ENCODE data around the gene P4HA2.
"Not testable (repeated sequence)": the region's sequence is repeated elsewhere in the genome, so short reads cannot be mapped to it uniquely, and the experiment has no call there.

P4HA2 gene

GRCh38 chr5:132198571-132198970 is 29.1 kb downstream of the P4HA2 start:
- DNase-seq, result no peak

GRCh38 chr5:132195727-132196126 is 31.9 kb downstream of the P4HA2 start:
- DNase-seq, result no peak

- DNase-seq, result no peak
Observed at GRCh38 chr5:132193165-132193694, 34.4 kb downstream of the P4HA2 start.

- no peak for DNase-seq
Observed at GRCh38 chr5:132190161-132190817, 37.4 kb downstream of the P4HA2 start.

GRCh38 chr5:132184588-132184987 is 43.1 kb downstream of the P4HA2 start:
- no peak for DNase-seq

- no peak for DNase-seq
Observed at GRCh38 chr5:132183723-132184122, 43.9 kb downstream of the P4HA2 start.

GRCh38 chr5:132182359-132183040 is 45.2 kb downstream of the P4HA2 start:
- no peak for DNase-seq

- DNase-seq, result no peak
Observed at GRCh38 chr5:132181011-132181629, 46.5 kb downstream of the P4HA2 start.

GRCh38 chr5:132180134-132180745 is 47.4 kb downstream of the P4HA2 start:
- DNase-seq, result peak; percentile 2

GRCh38 chr5:132179405-132179804 is 48.2 kb downstream of the P4HA2 start:
- DNase-seq, result no peak

GRCh38 chr5:132177691-132178149 is 49.9 kb downstream of the P4HA2 start:
- no peak for DNase-seq

- no peak for DNase-seq
Observed at GRCh38 chr5:132176987-132177386, 50.7 kb downstream of the P4HA2 start.

- DNase-seq, result no peak
Observed at GRCh38 chr5:132176521-132176945, 51.1 kb downstream of the P4HA2 start.

GRCh38 chr5:132162945-132163344 is 64.7 kb downstream of the P4HA2 start:
- no peak for DNase-seq

GRCh38 chr5:132161574-132162326 is 65.9 kb downstream of the P4HA2 start:
- DNase-seq, result not testable (repeated sequence)

- no peak for DNase-seq
Observed at GRCh38 chr5:132156413-132156812, 71.2 kb downstream of the P4HA2 start.

GRCh38 chr5:132150565-132150964 is 77.1 kb downstream of the P4HA2 start:
- DNase-seq, result no peak

- DNase-seq, result no peak
Observed at GRCh38 chr5:132147663-132148062, 80.0 kb downstream of the P4HA2 start.

- DNase-seq, result not testable (repeated sequence)
Observed at GRCh38 chr5:132145326-132145725, 82.3 kb downstream of the P4HA2 start.

GRCh38 chr5:132143148-132143547 is 84.5 kb downstream of the P4HA2 start:
- DNase-seq, result no peak

GRCh38 chr5:132142459-132142858 is 85.2 kb downstream of the P4HA2 start:
- no peak for DNase-seq
